Measurements from ENCODE around the gene TIMM10. TPM values are rescaled to one million over a fixed set of nuclear protein-coding genes. Genes with fewer than 3 reads are reported as not detected.

Gene TIMM10
- polyA plus RNA-seq, 1 donor from 2014 or later: 63.6 TPM

GRCh38 chr11:57499413-57499982 is 31.1 kb downstream of the TIMM10 start:
- no peak overlapping the region for H3K9ac ChIP-seq (ENCODE audit: low read length)
- TF ChIP-seq REST (IDR thresholded peaks at IDR 0.05; ENCODE audit: borderline replicate concordance) (no peak), EP300 (conservative IDR thresholded peaks at IDR 0.05; ENCODE audit: poor library complexity, severe bottlenecking) (no peak), RAD21 (conservative IDR thresholded peaks at IDR 0.05) (no peak), SMC3 (conservative IDR thresholded peaks at IDR 0.05; ENCODE audit: poor library complexity) (no peak), CTCF (IDR thresholded peaks at IDR 0.05; ENCODE audit: poor library complexity, severe bottlenecking) (no peak)
- H2AFZ ChIP-seq (ENCODE audit: low read depth, low read length): no peak overlapping the region

GRCh38 chr11:57498540-57498939 is 32.0 kb downstream of the TIMM10 start:
- Histone ChIP-seq H3K9ac (ENCODE audit: low read length) (no peak overlapping the region), H3F3A (ENCODE audit: insufficient read depth, low read length, poor library complexity, severe bottlenecking) (no peaks in the 10 kb centered on the region), H3K9me3 (ENCODE audit: low read length) (no peaks in the 10 kb centered on the region), H4K20me1 (ENCODE audit: insufficient read depth) (no peaks in the 10 kb centered on the region), H3K79me2 (replicated peaks; ENCODE audit: insufficient read depth, low read length) (no peaks in the 10 kb centered on the region), H3K9me2 (ENCODE audit: insufficient read depth, low read length) (no peaks in the 10 kb centered on the region), H2AFZ (ENCODE audit: low read depth, low read length) (no peak overlapping the region), H3K4me3 (ENCODE audit: low read length) (no peak overlapping the region), H3K4me2 (ENCODE audit: low read length) (no peak overlapping the region), H3K36me3 (ENCODE audit: insufficient read depth, low read length) (no peaks in the 10 kb centered on the region), H3K27me3 (ENCODE audit: insufficient read depth, low read depth, low read length) (no peaks in the 10 kb centered on the region), H3K27ac (ENCODE audit: low read length) (no peak overlapping the region)
- no peak for TF ChIP-seq TAF1 (IDR thresholded peaks at IDR 0.05; ENCODE audit: low read depth)
- TF ChIP-seq EP300 (conservative IDR thresholded peaks at IDR 0.05; ENCODE audit: poor library complexity, severe bottlenecking): no peak
- no peak for TF ChIP-seq EZH2 (IDR thresholded peaks at IDR 0.05; ENCODE audit: borderline replicate concordance, insufficient read depth, low read length, poor library complexity, severe bottlenecking)
- TF ChIP-seq POLR2AphosphoS5 (IDR thresholded peaks at IDR 0.05): no peak
- TF ChIP-seq CTCF (IDR thresholded peaks at IDR 0.05; ENCODE audit: poor library complexity, severe bottlenecking): no peak
- no peak for TF ChIP-seq MXI1 (conservative IDR thresholded peaks at IDR 0.05; ENCODE audit: poor library complexity, severe bottlenecking)
- no peak for TF ChIP-seq RAD21 (conservative IDR thresholded peaks at IDR 0.05)
- no peak for TF ChIP-seq REST (IDR thresholded peaks at IDR 0.05; ENCODE audit: borderline replicate concordance)
- TF ChIP-seq SMC3 (conservative IDR thresholded peaks at IDR 0.05; ENCODE audit: poor library complexity): no peak

More at GRCh38 chr11:57499413-57499982, 31.1 kb downstream of the TIMM10 start:
- Histone ChIP-seq H3K4me3 (ENCODE audit: low read length) (peak overlapping the region; percentile 56), H3K27ac (ENCODE audit: low read length) (no peak overlapping the region), H3K27me3 (ENCODE audit: insufficient read depth, low read depth, low read length) (no peaks in the 10 kb centered on the region), H3K9me3 (ENCODE audit: low read length) (no peaks in the 10 kb centered on the region), H3F3A (ENCODE audit: insufficient read depth, low read length, poor library complexity, severe bottlenecking) (no peaks in the 10 kb centered on the region), H3K9me2 (ENCODE audit: insufficient read depth, low read length) (no peaks in the 10 kb centered on the region), H3K36me3 (ENCODE audit: insufficient read depth, low read length) (no peaks in the 10 kb centered on the region), H4K20me1 (ENCODE audit: insufficient read depth) (no peaks in the 10 kb centered on the region), H3K79me2 (replicated peaks; ENCODE audit: insufficient read depth, low read length) (no peaks in the 10 kb centered on the region), H3K4me2 (ENCODE audit: low read length) (no peak overlapping the region)
